ENCODE results near the gene CD4. TPM values are rescaled to one million over a fixed set of nuclear protein-coding genes. Genes with fewer than 3 reads are reported as not detected.

The CD4 gene
- total RNA-seq, 3 donors from 2014 or later (not counting 1 experiment from before 2014, with no cell fraction given), result 8.5 to 10.1 (median 9.8) TPM

DNA sequence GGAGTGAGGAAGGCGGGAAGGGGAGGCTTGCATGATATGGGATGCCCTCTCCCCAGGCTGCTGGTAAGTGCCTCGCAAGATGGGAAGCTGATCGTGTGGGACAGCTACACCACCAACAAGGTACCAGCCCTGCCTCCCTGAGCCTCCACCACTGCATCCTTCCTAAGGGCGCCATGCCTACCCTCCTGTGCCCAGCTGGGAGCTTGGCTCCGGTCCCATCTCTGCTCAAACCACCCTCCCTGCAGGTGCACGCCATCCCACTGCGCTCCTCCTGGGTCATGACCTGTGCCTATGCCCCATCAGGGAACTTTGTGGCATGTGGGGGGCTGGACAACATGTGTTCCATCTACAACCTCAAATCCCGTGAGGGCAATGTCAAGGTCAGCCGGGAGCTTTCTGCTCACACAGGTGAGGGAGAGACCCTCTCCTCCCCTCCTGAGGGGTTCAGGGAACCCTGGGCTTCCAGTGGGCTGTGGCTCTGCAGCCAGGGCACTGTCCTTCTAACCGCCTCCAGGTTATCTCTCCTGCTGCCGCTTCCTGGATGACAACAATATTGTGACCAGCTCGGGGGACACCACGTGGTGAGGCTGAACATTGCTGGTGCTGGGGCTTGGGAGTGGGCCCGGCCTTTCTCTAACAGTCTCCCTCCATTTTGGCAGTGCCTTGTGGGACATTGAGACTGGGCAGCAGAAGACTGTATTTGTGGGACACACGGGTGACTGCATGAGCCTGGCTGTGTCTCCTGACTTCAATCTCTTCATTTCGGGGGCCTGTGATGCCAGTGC lies 54.0 kb downstream of the CD4 start:
- ATAC-seq, result no peak

DNA sequence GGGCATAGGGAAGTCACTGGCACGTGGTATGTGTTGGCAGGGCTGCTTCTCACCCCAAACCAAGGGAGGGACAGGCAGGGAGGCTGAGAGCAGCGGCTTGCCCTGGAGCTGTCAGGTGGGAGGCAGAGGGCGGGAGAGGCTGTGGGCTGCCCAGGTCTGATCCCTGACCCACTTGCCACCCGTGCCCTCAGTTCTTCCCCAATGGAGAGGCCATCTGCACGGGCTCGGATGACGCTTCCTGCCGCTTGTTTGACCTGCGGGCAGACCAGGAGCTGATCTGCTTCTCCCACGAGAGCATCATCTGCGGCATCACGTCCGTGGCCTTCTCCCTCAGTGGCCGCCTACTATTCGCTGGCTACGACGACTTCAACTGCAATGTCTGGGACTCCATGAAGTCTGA lies 56.1 kb downstream of the CD4 start:
- Histone ChIP-seq H3K27me3 (ENCODE audit: control insufficient read depth, insufficient read depth, low read length) (no peaks in the 10 kb centered on the region), H3K27ac (ENCODE audit: low read length) (no peak overlapping the region), H3K4me1 (ENCODE audit: control insufficient read depth, insufficient read depth, low read length) (peaks cover 4% of the 10 kb centered on the region), H3K4me3 (ENCODE audit: low read length) (no peak overlapping the region), H3K36me3 (ENCODE audit: control insufficient read depth, insufficient read depth, low read length) (no peaks in the 10 kb centered on the region), H3K9me3 (ENCODE audit: control insufficient read depth, insufficient read depth, low read length) (no peaks in the 10 kb centered on the region)
- DNase-seq (no peak), ATAC-seq (no peak)
- peaks cover 0 to 10% of the 10 kb centered on the region in 2 donors for H3K4me1 Mint-ChIP-seq
- no peak overlapping the region for H3K27ac Mint-ChIP-seq
- TF ChIP-seq, protein P1, sequence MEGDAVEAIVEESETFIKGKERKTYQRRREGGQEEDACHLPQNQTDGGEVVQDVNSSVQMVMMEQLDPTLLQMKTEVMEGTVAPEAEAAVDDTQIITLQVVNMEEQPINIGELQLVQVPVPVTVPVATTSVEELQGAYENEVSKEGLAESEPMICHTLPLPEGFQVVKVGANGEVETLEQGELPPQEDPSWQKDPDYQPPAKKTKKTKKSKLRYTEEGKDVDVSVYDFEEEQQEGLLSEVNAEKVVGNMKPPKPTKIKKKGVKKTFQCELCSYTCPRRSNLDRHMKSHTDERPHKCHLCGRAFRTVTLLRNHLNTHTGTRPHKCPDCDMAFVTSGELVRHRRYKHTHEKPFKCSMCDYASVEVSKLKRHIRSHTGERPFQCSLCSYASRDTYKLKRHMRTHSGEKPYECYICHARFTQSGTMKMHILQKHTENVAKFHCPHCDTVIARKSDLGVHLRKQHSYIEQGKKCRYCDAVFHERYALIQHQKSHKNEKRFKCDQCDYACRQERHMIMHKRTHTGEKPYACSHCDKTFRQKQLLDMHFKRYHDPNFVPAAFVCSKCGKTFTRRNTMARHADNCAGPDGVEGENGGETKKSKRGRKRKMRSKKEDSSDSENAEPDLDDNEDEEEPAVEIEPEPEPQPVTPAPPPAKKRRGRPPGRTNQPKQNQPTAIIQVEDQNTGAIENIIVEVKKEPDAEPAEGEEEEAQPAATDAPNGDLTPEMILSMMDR (IDR thresholded peaks at IDR 0.05), result no peak
- no peaks in the 10 kb centered on the region for H3K9me3 Mint-ChIP-seq
- H3K27me3 Mint-ChIP-seq (ENCODE audit: low read depth in 2 of 2), result no peaks in the 10 kb centered on the region
- intact Hi-C loops (cut with micrococcal nuclease), result no loop called here
- WGBS (ENCODE audit: insufficient coverage), result 94% methylated on average over 17 of the region's 17 CpGs
- no peaks in the 10 kb centered on the region for H3K36me3 Mint-ChIP-seq
- no peak overlapping the region for H3K4me3 Mint-ChIP-seq

More for the DNA sequence above, 54.0 kb downstream of the CD4 start:
- no peaks in the 10 kb centered on the region for H3K4me1 ChIP-seq (ENCODE audit: control insufficient read depth, insufficient read depth, low read length)
- TF ChIP-seq, protein P1 (IDR thresholded peaks at IDR 0.05), result no peak
- H3K4me3 Mint-ChIP-seq, result no peak overlapping the region
- no peaks in the 10 kb centered on the region for H3K9me3 Mint-ChIP-seq
- H3K27ac Mint-ChIP-seq, result no peak overlapping the region
- WGBS (ENCODE audit: insufficient coverage), result 90% methylated on average over 16 of the region's 16 CpGs
- H3K36me3 Mint-ChIP-seq, result no peaks in the 10 kb centered on the region
- H3K4me1 Mint-ChIP-seq, result no peaks in the 10 kb centered on the region
- no peak for DNase-seq
- H3K27me3 Mint-ChIP-seq (ENCODE audit: low read depth in 2 of 2), result no peaks in the 10 kb centered on the region
- H3K4me3 ChIP-seq (ENCODE audit: low read length), result no peak overlapping the region
- H3K27me3 ChIP-seq (ENCODE audit: control insufficient read depth, insufficient read depth, low read length), result no peaks in the 10 kb centered on the region
- H3K36me3 ChIP-seq (ENCODE audit: control insufficient read depth, insufficient read depth, low read length), result no peaks in the 10 kb centered on the region
- H3K27ac ChIP-seq (ENCODE audit: low read length), result no peak overlapping the region
- H3K9me3 ChIP-seq (ENCODE audit: control insufficient read depth, insufficient read depth, low read length), result no peaks in the 10 kb centered on the region
- intact Hi-C loops (cut with micrococcal nuclease), result no loop called here

DNA sequence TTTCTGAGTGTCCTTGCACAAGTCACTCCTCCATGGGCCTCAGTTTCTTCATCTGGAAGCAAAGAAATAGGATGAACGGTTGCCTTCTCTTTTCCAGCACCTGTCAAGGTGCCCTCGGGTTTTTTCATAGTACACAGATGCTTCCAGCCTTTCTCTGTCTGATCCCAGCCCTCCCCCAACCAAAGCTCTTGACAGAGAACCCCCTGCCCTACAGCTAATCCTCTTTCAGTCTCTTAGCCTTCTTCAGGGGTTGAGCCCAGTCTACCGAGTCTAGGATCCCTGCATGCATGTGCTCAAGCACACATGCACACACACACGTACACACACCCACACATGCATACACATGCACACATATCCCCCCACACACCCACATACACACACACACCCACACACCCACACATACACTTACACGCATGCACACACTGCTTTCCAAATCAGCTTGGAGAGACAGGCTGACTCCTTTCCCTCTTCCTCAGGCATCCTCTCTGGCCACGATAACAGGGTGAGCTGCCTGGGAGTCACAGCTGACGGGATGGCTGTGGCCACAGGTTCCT lies 57.1 kb downstream of the CD4 start:
- Histone ChIP-seq H3K36me3 (ENCODE audit: control insufficient read depth, insufficient read depth, low read length) (no peaks in the 10 kb centered on the region), H3K4me3 (ENCODE audit: low read length) (no peak overlapping the region), H3K9me3 (ENCODE audit: control insufficient read depth, insufficient read depth, low read length) (no peaks in the 10 kb centered on the region), H3K4me1 (ENCODE audit: control insufficient read depth, insufficient read depth, low read length) (peaks cover 13% of the 10 kb centered on the region), H3K27me3 (ENCODE audit: control insufficient read depth, insufficient read depth, low read length) (no peaks in the 10 kb centered on the region), H3K27ac (ENCODE audit: low read length) (no peak overlapping the region)
- H3K36me3 Mint-ChIP-seq, result no peaks in the 10 kb centered on the region
- intact Hi-C loops (cut with micrococcal nuclease), result no loop called here
- WGBS (ENCODE audit: insufficient coverage), result 95% methylated on average over 5 of the region's 7 CpGs
- H3K4me1 Mint-ChIP-seq, result peaks cover 3 to 18% of the 10 kb centered on the region in 2 donors
- ATAC-seq (no peak), DNase-seq (no peak)
- TF ChIP-seq, protein P1 (IDR thresholded peaks at IDR 0.05), result no peak
- H3K27ac Mint-ChIP-seq, result no peak overlapping the region
- no peak overlapping the region for H3K4me3 Mint-ChIP-seq
- H3K27me3 Mint-ChIP-seq (ENCODE audit: low read depth in 2 of 2), result no peaks in the 10 kb centered on the region
- H3K9me3 Mint-ChIP-seq, result no peaks in the 10 kb centered on the region

All from natural killer cell (primary cell).